Astrocyte (in vitro differentiated cells and primary cell): ENCODE results near the gene GNAQ. TPM values are rescaled to one million over a fixed set of nuclear protein-coding genes. Genes with fewer than 3 reads are reported as not detected.
A peak's percentile ranks its signal among the peaks of the same experiment; 100 is the strongest.

Experiments
- DNase-seq: peaks from one replicate; pipeline ENCODE4 v3.0.0-alpha.2; 2010; ENCODE audit warnings: low read depth
- FAIRE-seq: peaks from 2 replicates; lab custom pipeline; 2011; peaks lifted over from hg19 to GRCh38; lab: Jason Lieb, UNC
- H2AFZ ChIP-seq: 2 replicates; pipeline ENCODE4 v1.6.0; 2012; ENCODE audit warnings: low read depth, low read length, inconsistent platforms
- H3K27ac ChIP-seq: 2 replicates; pipeline ENCODE4 v1.5.1; 2011; ENCODE audit warnings: low read depth, low read length, inconsistent platforms
- H3K27me3 ChIP-seq: 2 replicates; pipeline ENCODE4 v1.6.0; 2011; ENCODE audit warnings: low read length, inconsistent platforms; ENCODE audit not compliant: insufficient read depth
- H3K36me3 ChIP-seq: 2 replicates; pipeline ENCODE4 v1.5.1; 2011; ENCODE audit warnings: low read length, inconsistent platforms; ENCODE audit not compliant: insufficient read depth
- H3K4me1 ChIP-seq: 2 replicates; pipeline ENCODE4 v1.5.1; 2011; ENCODE audit warnings: low read length, inconsistent platforms; ENCODE audit not compliant: insufficient read depth
- H3K4me2 ChIP-seq: 2 replicates; pipeline ENCODE4 v1.6.0; 2012; ENCODE audit warnings: low read length, inconsistent platforms
- H3K4me3 ChIP-seq: 2 replicates; pipeline ENCODE4 v1.5.1; 2011; ENCODE audit warnings: low read depth, mild to moderate bottlenecking, low read length, inconsistent platforms; ENCODE audit not compliant: insufficient read depth
- H3K79me2 ChIP-seq: 2 replicates; pipeline ENCODE4 v1.6.0; 2012; ENCODE audit warnings: mild to moderate bottlenecking, low read length, inconsistent platforms; ENCODE audit not compliant: insufficient read depth
- H3K9ac ChIP-seq: 2 replicates; pipeline ENCODE4 v1.6.0; 2012; ENCODE audit warnings: mild to moderate bottlenecking, low read length, inconsistent platforms
- H3K9me3 ChIP-seq: 2 replicates; pipeline ENCODE4 v1.5.1; 2012; ENCODE audit warnings: low read depth, mild to moderate bottlenecking, low read length, inconsistent platforms; ENCODE audit not compliant: insufficient read depth
- H4K20me1 ChIP-seq: 2 replicates; pipeline ENCODE4 v1.6.0; 2012; ENCODE audit warnings: low read length, inconsistent platforms; ENCODE audit not compliant: insufficient read depth
- H3K27ac Mint-ChIP-seq: one replicate; pipeline ENCODE4 v1.8.0; 2021; ENCODE audit warnings: mild to moderate bottlenecking, mixed read lengths; ENCODE audit not compliant: unreplicated experiment
- H3K27me3 Mint-ChIP-seq: one replicate; pipeline ENCODE4 v1.8.0; 2021; ENCODE audit warnings: low read depth, mixed read lengths; ENCODE audit not compliant: unreplicated experiment
- H3K36me3 Mint-ChIP-seq: one replicate; pipeline ENCODE4 v1.8.0; 2021; ENCODE audit warnings: low read depth, mixed read lengths; ENCODE audit not compliant: unreplicated experiment
- H3K4me1 Mint-ChIP-seq: one replicate; pipeline ENCODE4 v1.8.0; 2021; ENCODE audit warnings: low read depth, mixed read lengths; ENCODE audit not compliant: unreplicated experiment
- H3K4me3 Mint-ChIP-seq: one replicate; pipeline ENCODE4 v1.8.0; 2021; ENCODE audit warnings: mild to moderate bottlenecking, moderate library complexity, mixed read lengths; ENCODE audit not compliant: unreplicated experiment
- H3K9me3 Mint-ChIP-seq: one replicate; pipeline ENCODE4 v1.8.0; 2021; ENCODE audit warnings: mild to moderate bottlenecking, mixed read lengths; ENCODE audit not compliant: unreplicated experiment
- CTCF ChIP-seq: IDR thresholded peaks from 2 replicates; pipeline ENCODE4 v1.5.1; 2011; ENCODE audit warnings: low read depth, mild to moderate bottlenecking, inconsistent platforms, low read length, moderate library complexity; ENCODE audit not compliant: insufficient read depth
- EZH2 ChIP-seq: IDR thresholded peaks from 2 replicates; pipeline ENCODE4 v1.6.1; 2012; ENCODE audit warnings: mild to moderate bottlenecking, low read length, inconsistent platforms; ENCODE audit not compliant: insufficient read depth
- total RNA-seq: library from RNA; stranded (reverse); gene quantifications from 2 replicates; pipeline ENCODE4 v1.2.1, GENCODE V29; 2021

GNAQ gene
- total RNA-seq, 1 donor from 2014 or later = 74.9 TPM

- Histone ChIP-seq H3K4me3 (no peak overlapping the region), H3K9ac (no peak overlapping the region), H3K4me2 (no peak overlapping the region), H3K4me1 (peaks cover 11% of the 10 kb centered on the region), H3K36me3 (no peaks in the 10 kb centered on the region), H3K79me2 (no peaks in the 10 kb centered on the region), H3K9me3 (no peaks in the 10 kb centered on the region), H2AFZ (no peak overlapping the region), H4K20me1 (peaks cover 8% of the 10 kb centered on the region), H3K27me3 (no peaks in the 10 kb centered on the region), H3K27ac (no peak overlapping the region)
- DNase-seq (no peak), FAIRE-seq (no peak)
- Mint-ChIP-seq H3K9me3 (no peaks in the 10 kb centered on the region), H3K27me3 (no peaks in the 10 kb centered on the region), H3K4me3 (peak overlapping the region; percentile 52), H3K36me3 (peaks cover 10% of the 10 kb centered on the region), H3K27ac (no peak overlapping the region), H3K4me1 (peaks cover 34% of the 10 kb centered on the region)
- no peak for TF ChIP-seq CTCF
- TF ChIP-seq EZH2 = no peak
Measured at GRCh38 chr9:77808751-77809081, 222.9 kb downstream of the GNAQ start.

DNA sequence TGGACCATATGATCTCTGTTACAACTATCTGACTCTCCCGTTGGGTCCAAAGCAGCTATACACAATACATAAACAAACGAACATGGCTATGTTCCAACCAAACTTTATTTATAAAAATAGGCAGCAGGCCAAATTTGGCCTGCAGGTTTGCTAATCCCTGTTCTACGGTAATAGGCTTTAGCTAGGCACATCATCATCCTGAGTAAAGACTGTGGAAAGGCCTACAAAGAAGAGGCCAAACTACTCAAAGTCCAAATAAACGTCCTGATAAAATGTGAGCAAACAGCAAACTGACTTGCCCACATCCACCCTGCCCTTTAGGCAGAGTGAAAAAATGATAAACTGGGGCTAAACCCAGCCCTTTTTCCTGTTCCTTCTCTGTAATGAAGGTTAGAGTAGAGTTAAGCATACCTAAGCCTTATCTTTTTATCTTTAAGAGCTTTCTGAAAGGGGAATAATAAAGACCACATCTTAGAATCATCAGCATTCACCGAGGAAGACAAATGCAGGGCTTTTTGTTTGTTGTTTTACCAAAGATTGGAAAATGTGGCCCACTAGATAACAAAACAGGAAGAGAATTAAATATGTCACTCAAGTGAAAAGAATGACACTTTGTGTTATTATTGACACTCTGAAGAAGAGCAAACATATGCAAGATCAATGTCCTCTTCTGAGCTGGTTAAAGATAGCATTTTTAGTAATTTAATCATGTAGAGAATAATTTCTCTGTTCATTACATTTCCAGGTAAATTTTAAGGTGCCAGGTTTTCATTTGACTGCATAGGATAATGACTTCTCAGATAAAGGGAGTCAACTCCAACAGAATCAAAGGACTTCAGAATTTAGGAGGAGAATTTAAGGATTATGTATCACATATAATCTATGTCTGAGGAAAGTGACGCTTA is 223.5 kb downstream of the GNAQ start:
- Histone ChIP-seq H3K4me3 (no peak overlapping the region), H3K27me3 (no peaks in the 10 kb centered on the region), H3K4me1 (peaks cover 11% of the 10 kb centered on the region), H3K4me2 (no peak overlapping the region), H2AFZ (no peak overlapping the region), H3K79me2 (no peaks in the 10 kb centered on the region), H4K20me1 (peaks cover 8% of the 10 kb centered on the region), H3K9me3 (no peaks in the 10 kb centered on the region), H3K9ac (no peak overlapping the region), H3K36me3 (peaks cover 2% of the 10 kb centered on the region), H3K27ac (no peak overlapping the region)
- Mint-ChIP-seq H3K27me3 (no peaks in the 10 kb centered on the region), H3K9me3 (no peaks in the 10 kb centered on the region), H3K27ac (no peak overlapping the region), H3K4me1 (peaks cover 37% of the 10 kb centered on the region), H3K4me3 (peak overlapping the region; percentile 52), H3K36me3 (peaks cover 10% of the 10 kb centered on the region)
- DNase-seq (no peak), FAIRE-seq (no peak)
- TF ChIP-seq CTCF (no peak), EZH2 (no peak)

- peaks cover 10% of the 10 kb centered on the region for H3K36me3 Mint-ChIP-seq
- no peak overlapping the region for H3K4me3 ChIP-seq
- no peaks in the 10 kb centered on the region for H3K9me3 ChIP-seq
- H3K4me2 ChIP-seq = no peak overlapping the region
- no peaks in the 10 kb centered on the region for H3K27me3 Mint-ChIP-seq
- H3K4me3 Mint-ChIP-seq = no peak overlapping the region
- peaks cover 37% of the 10 kb centered on the region for H3K4me1 Mint-ChIP-seq
- H3K9ac ChIP-seq = no peak overlapping the region
- DNase-seq (peak; percentile 92), FAIRE-seq (peak; percentile 95)
- TF ChIP-seq CTCF (no peak), EZH2 (no peak)
- no peaks in the 10 kb centered on the region for H3K79me2 ChIP-seq
- H2AFZ ChIP-seq = no peak overlapping the region
- peaks cover 11% of the 10 kb centered on the region for H3K4me1 ChIP-seq
- H4K20me1 ChIP-seq = peaks cover 8% of the 10 kb centered on the region
- H3K27ac ChIP-seq = no peak overlapping the region
- no peaks in the 10 kb centered on the region for H3K9me3 Mint-ChIP-seq
- H3K27me3 ChIP-seq = no peaks in the 10 kb centered on the region
- H3K27ac Mint-ChIP-seq = no peak overlapping the region
- H3K36me3 ChIP-seq = peaks cover 3% of the 10 kb centered on the region
Measured at GRCh38 chr9:77807281-77807683, 224.3 kb downstream of the GNAQ start.
